HEK293T (cell line): ENCODE data around the gene GPRC5A.

Experiments
- CTCF ChIA-PET: fragments of 350-600 bp; formaldehyde crosslinking; extraction: SDS; loops from one replicate; lab custom pipeline; 2021; ENCODE audit warnings: antibody characterized with exemption, inconsistent platforms; lab: Yijun Ruan, JAX
- POLR2A ChIA-PET: fragments of 350-600 bp; formaldehyde crosslinking; extraction: SDS; loops from one replicate; lab custom pipeline; 2020; ENCODE audit warnings: antibody characterized with exemption, inconsistent platforms; lab: Yijun Ruan, JAX
- DNase-seq: peaks from one replicate; pipeline ENCODE4 v3.0.0; 2012; ENCODE audit warnings: mixed read lengths; ENCODE audit errors: extremely low spot score
- ARNT ChIP-seq: fragments of 450-650 bp; IDR thresholded peaks from 2 replicates; pipeline ENCODE4 v1.6.1; 2017; ENCODE audit warnings: mild to moderate bottlenecking
- BHLHE40 ChIP-seq: fragments of 450-650 bp; IDR thresholded peaks from 2 replicates; pipeline ENCODE4 v1.6.1; 2016; ENCODE audit warnings: mild to moderate bottlenecking, moderate library complexity, borderline replicate concordance
- CTBP1 ChIP-seq: fragments of 450-650 bp; IDR thresholded peaks from 2 replicates; pipeline ENCODE4 v1.6.1; 2016; ENCODE audit warnings: borderline replicate concordance
- ELF4 ChIP-seq: fragments of 450-650 bp; IDR thresholded peaks from 2 replicates; pipeline ENCODE4 v1.6.1; 2017; ENCODE audit warnings: antibody characterized with exemption
- FOXA1 ChIP-seq: fragments of 450-650 bp; IDR thresholded peaks from 2 replicates; pipeline ENCODE4 v1.6.1; 2016; ENCODE audit warnings: mild to moderate bottlenecking
- FOXK2 ChIP-seq: fragments of 450-650 bp; IDR thresholded peaks from 2 replicates; pipeline ENCODE4 v1.6.1; 2016; ENCODE audit warnings: mild to moderate bottlenecking
- FOXM1 ChIP-seq: fragments of 450-650 bp; IDR thresholded peaks from 2 replicates; pipeline ENCODE4 v1.6.1; 2017; ENCODE audit warnings: mild to moderate bottlenecking, borderline replicate concordance
- HDGF ChIP-seq: fragments of 450-650 bp; IDR thresholded peaks from 2 replicates; pipeline ENCODE4 v1.6.1; 2017; ENCODE audit warnings: antibody characterized with exemption, borderline replicate concordance
- L3MBTL2 ChIP-seq: fragments of 450-650 bp; conservative IDR thresholded peaks from 2 replicates; pipeline ENCODE4 v1.6.1; 2016; ENCODE audit warnings: mild to moderate bottlenecking
- LEF1 ChIP-seq: fragments of 450-650 bp; IDR thresholded peaks from 2 replicates; pipeline ENCODE4 v1.6.1; 2017; ENCODE audit warnings: mild to moderate bottlenecking, borderline replicate concordance
- NFRKB ChIP-seq: fragments of 450-650 bp; IDR thresholded peaks from 2 replicates; pipeline ENCODE4 v1.6.1; 2016; ENCODE audit warnings: mild to moderate bottlenecking, moderate library complexity
- PKNOX1 ChIP-seq: fragments of 450-650 bp; IDR thresholded peaks from 2 replicates; pipeline ENCODE4 v1.6.1; 2016
- SP1 ChIP-seq: fragments of 450-650 bp; IDR thresholded peaks from 2 replicates; pipeline ENCODE4 v1.6.1; 2017
- SUZ12 ChIP-seq: fragments of 450-650 bp; IDR thresholded peaks from 2 replicates; pipeline ENCODE4 v1.6.1; 2016; ENCODE audit warnings: mild to moderate bottlenecking
- TARDBP ChIP-seq: fragments of 450-650 bp; IDR thresholded peaks from 2 replicates; pipeline ENCODE4 v1.6.1; 2016
- ZNF384 ChIP-seq: fragments of 450-650 bp; IDR thresholded peaks from 2 replicates; pipeline ENCODE4 v1.6.1; 2016

The GPRC5A gene

GRCh38 chr12:12882288-12882687 lies 9.1 kb upstream of the GPRC5A start:
- DNase-seq, result no peak
- TF ChIP-seq SUZ12 (no peak), NFRKB (no peak), TARDBP (no peak), FOXA1 (no peak), BHLHE40 (no peak), FOXM1 (no peak), SP1 (no peak), L3MBTL2 (no peak), PKNOX1 (no peak), ZNF384 (no peak), ARNT (no peak), CTBP1 (no peak), ELF4 (no peak), LEF1 (no peak), HDGF (no peak), FOXK2 (no peak)
- POLR2A ChIA-PET, result interaction anchor here (1.0 kb wide), 1 partner anchor 9 kb away, joined by 3 read pairs; the partner anchor contains the start of gene GPRC5A
- CTCF ChIA-PET, result no interaction called here

GRCh38 chr12:12883369-12884001 lies 7.9 kb upstream of the GPRC5A start:
- ChIA-PET CTCF (interaction anchor here (0.6 kb wide), 1 partner anchor 215 kb away, joined by 3 read pairs; no protein-coding TSS in a partner anchor), POLR2A (interaction anchor here (1.0 to 1.4 kb wide), 2 partner anchors 8 to 46 kb away, joined by 3 read pairs; partner anchors contain the start of gene GPRC5A)
- TF ChIP-seq ELF4 (no peak), NFRKB (no peak), SUZ12 (no peak), CTBP1 (no peak), BHLHE40 (no peak), SP1 (no peak), L3MBTL2 (no peak), TARDBP (no peak), PKNOX1 (no peak), HDGF (no peak)
- DNase-seq, result no peak

- POLR2A ChIA-PET, result interaction anchor here (1.4 kb wide), 1 partner anchor 48 kb away, joined by 3 read pairs; no protein-coding TSS in a partner anchor
- CTCF ChIA-PET, result no interaction called here
- TF ChIP-seq HDGF (no peak), FOXA1 (no peak), CTBP1 (no peak), TARDBP (no peak), PKNOX1 (no peak)
Measured at GRCh38 chr12:12885096-12885792, 6.1 kb upstream of the GPRC5A start.

GRCh38 chr12:12887471-12887870 lies 3.9 kb upstream of the GPRC5A start:
- CTCF ChIA-PET, result no interaction called here
- no peak for DNase-seq
- no peak for TF ChIP-seq BHLHE40
- no peak for TF ChIP-seq PKNOX1
- TF ChIP-seq NFRKB, result no peak
- no peak for TF ChIP-seq HDGF
- no peak for TF ChIP-seq ZNF384
- no peak for TF ChIP-seq FOXA1
- TF ChIP-seq CTBP1, result no peak
- TF ChIP-seq L3MBTL2, result no peak
- no peak for TF ChIP-seq ARNT
- TF ChIP-seq FOXM1, result no peak
- no peak for TF ChIP-seq ELF4
- no peak for TF ChIP-seq SP1
- no peak for TF ChIP-seq TARDBP
- TF ChIP-seq LEF1, result no peak
- no peak for TF ChIP-seq SUZ12
- TF ChIP-seq FOXK2, result no peak
- POLR2A ChIA-PET, result no interaction called here

More at GRCh38 chr12:12885096-12885792, 6.1 kb upstream of the GPRC5A start:
- no peak for DNase-seq

- DNase-seq, result no peak
- TF ChIP-seq TARDBP (no peak), ZNF384 (no peak), L3MBTL2 (no peak), ARNT (no peak), BHLHE40 (no peak), CTBP1 (no peak)
- CTCF ChIA-PET, result no interaction called here
- POLR2A ChIA-PET, result interaction anchor here (3.9 kb wide), 1 partner anchor 53 kb away, joined by 24 read pairs; no protein-coding TSS in a partner anchor
Measured at GRCh38 chr12:12889701-12890100, 1.7 kb upstream of the GPRC5A start.
